Measurements from ENCODE around the gene MARCKS. TPM values are rescaled to one million over a fixed set of nuclear protein-coding genes. Genes with fewer than 3 reads are reported as not detected.
"Not testable (repeated sequence)": the region's sequence is repeated elsewhere in the genome, so short reads cannot be mapped to it uniquely, and the experiment has no call there.

Gene MARCKS
- total and polyA plus RNA-seq, 10 of the 15 experiments (the other 5 are each of a cell fraction or from before 2014, with no cell fraction given), result 29.0 to 164 (median 74.5) TPM

- H3K4me1 ChIP-seq (ENCODE audit: control insufficient read depth, insufficient read depth, low read length), result no peaks in the 10 kb centered on the region
- no peaks in the 10 kb centered on the region; the same call in 2 of the 3 replicates for H3K9me3 ChIP-seq (replicated peaks; ENCODE audit: control insufficient read depth, insufficient read depth, low read length)
- ATAC-seq (peak; percentile 84), FAIRE-seq (peak; percentile 52), DNase-seq (ENCODE audit: low read depth, low spot score) (peak; percentile 7)
- BruUV-seq (replicated peaks), result no TSS peak
- ChIA-PET RAD21 (ENCODE audit: unreplicated experiment) (interaction anchor here (0.8 to 2.8 kb wide), 11 partner anchors 11 to 1729 kb away, joined by 3 to 19 read pairs (median 6); no protein-coding TSS in a partner anchor), CTCF (interaction anchor here (0.6 to 5.2 kb wide), 39 partner anchors 9 to 1729 kb away, joined by 3 to 40 read pairs (median 4); no protein-coding TSS in a partner anchor), POLR2A (no interaction called here), SMC1A (ENCODE audit: uncharacterized antibody, unreplicated experiment) (interaction anchor here (0.6 to 4.2 kb wide), 16 partner anchors 11 to 1130 kb away, joined by 3 to 28 read pairs (median 4); no protein-coding TSS in a partner anchor)
- in situ Hi-C loops (cut with MboI), result loop anchor here (25.0 kb wide), 1 partner anchor 1722 kb away; no protein-coding TSS in a partner anchor
- no peaks in the 10 kb centered on the region for H4K20me1 ChIP-seq (ENCODE audit: control insufficient read depth, insufficient read depth)
- no peak overlapping the region for H3K4me3 ChIP-seq
- H2AFZ ChIP-seq (ENCODE audit: control insufficient read depth, low read depth, low read length), result no peak overlapping the region
- intact Hi-C loops (cut with micrococcal nuclease; ENCODE audit: unreplicated experiment), result loop anchor here (1.0 to 10.0 kb wide), 4 partner anchors 603 to 1725 kb away; no protein-coding TSS in a partner anchor
- no peak overlapping the region for H3K27ac ChIP-seq (ENCODE audit: control insufficient read depth, insufficient read depth)
- TF ChIP-seq CTCF (IDR thresholded peaks at IDR 0.05 in 2 of 3, conservative IDR thresholded peaks at IDR 0.05 in 1 of 3; ENCODE audit: control insufficient read depth in 2 of 3, extremely low read depth in 1 of 3, insufficient read depth in 1 of 3, low read depth in 3 of 3, low read length in 3 of 3), result peak; percentile 44 to 76 (median 50); a peak in 5 of 6 replicates
- peak; percentile 84 for TF ChIP-seq RAD21 (IDR thresholded peaks at IDR 0.05; ENCODE audit: insufficient read depth, low read depth, low read length)
- peak; percentile 74; the same call in 1 of the 2 replicates for TF ChIP-seq SMC3 (IDR thresholded peaks at IDR 0.05; ENCODE audit: borderline replicate concordance, low read length)
- peak; percentile 29 for TF ChIP-seq SKIL (IDR thresholded peaks at IDR 0.05; ENCODE audit: low read depth, poor library complexity, severe bottlenecking)
- TF ChIP-seq HSF1 (IDR thresholded peaks at IDR 0.05; ENCODE audit: low read depth, low read length), result no peak
- no peak for TF ChIP-seq SPI1 (IDR thresholded peaks at IDR 0.05; ENCODE audit: borderline replicate concordance, insufficient read depth, low read depth, low read length)
- no peaks in the 10 kb centered on the region for H3K79me2 ChIP-seq (ENCODE audit: control insufficient read depth, insufficient read depth, low read length)
- no peaks in the 10 kb centered on the region for H3K27me3 ChIP-seq (replicated peaks in 1 of 2; ENCODE audit: control insufficient read depth in 2 of 2, insufficient read depth in 2 of 2, low read length in 1 of 2)
- WGBS (ENCODE audit: insufficient coverage, insufficient replicate concordance, low lambda C conversion rate, missing lambda C conversion rate), result 16% methylated on average over 6 of the region's 6 CpGs
- no peaks in the 10 kb centered on the region for H3K36me3 ChIP-seq (ENCODE audit: control insufficient read depth in 2 of 2, insufficient read depth in 2 of 2, low read length in 1 of 2)
- H3K9ac ChIP-seq (ENCODE audit: control insufficient read depth, insufficient read depth, low read length), result no peak overlapping the region
- no peak overlapping the region for H3K4me2 ChIP-seq (ENCODE audit: control insufficient read depth, insufficient read depth)
Observed at GRCh38 chr6:113909224-113909856, 52.2 kb downstream of the MARCKS start.

DNA sequence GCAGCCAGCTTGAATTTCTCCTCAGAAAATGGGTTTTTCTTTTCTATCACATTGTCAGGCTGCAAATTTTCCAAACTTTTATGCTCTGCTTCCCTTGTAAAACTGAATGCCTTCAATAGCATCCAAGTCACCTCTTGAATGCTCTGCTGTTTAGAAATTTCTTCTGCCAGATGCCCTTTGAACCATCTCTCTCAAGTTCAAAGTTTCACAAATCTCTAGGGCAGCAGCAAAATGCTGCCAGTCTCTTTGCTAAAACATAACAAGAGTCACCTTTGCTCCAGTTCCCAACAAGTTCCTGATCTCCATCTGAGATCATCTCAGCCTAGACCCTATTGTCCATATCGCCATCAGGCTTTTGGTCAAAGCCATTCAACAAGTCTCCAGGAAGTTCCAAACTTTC is 53.1 kb downstream of the MARCKS start:
- H3K27me3 ChIP-seq (replicated peaks in 1 of 2; ENCODE audit: control insufficient read depth in 2 of 2, insufficient read depth in 2 of 2, low read length in 1 of 2); ATAC-seq; H3K9ac ChIP-seq (ENCODE audit: control insufficient read depth, insufficient read depth, low read length); POLR2A ChIA-PET; DNase-seq (ENCODE audit: low read depth, low spot score); intact Hi-C loops (cut with micrococcal nuclease; ENCODE audit: unreplicated experiment); H3K79me2 ChIP-seq (ENCODE audit: control insufficient read depth, insufficient read depth, low read length); BruUV-seq (replicated peaks); H3K36me3 ChIP-seq (ENCODE audit: control insufficient read depth in 2 of 2, insufficient read depth in 2 of 2, low read length in 1 of 2); H3K27ac ChIP-seq (ENCODE audit: control insufficient read depth, insufficient read depth); H3K4me2 ChIP-seq (ENCODE audit: control insufficient read depth, insufficient read depth); H4K20me1 ChIP-seq (ENCODE audit: control insufficient read depth, insufficient read depth); H3K4me3 ChIP-seq; H3K9me3 ChIP-seq (replicated peaks; ENCODE audit: control insufficient read depth, insufficient read depth, low read length); H2AFZ ChIP-seq (ENCODE audit: control insufficient read depth, low read depth, low read length); H3K4me1 ChIP-seq (ENCODE audit: control insufficient read depth, insufficient read depth, low read length); FAIRE-seq: not testable (repeated sequence)
- ChIA-PET RAD21 (ENCODE audit: unreplicated experiment) (interaction anchor here (2.8 kb wide), 1 partner anchor 1126 kb away, joined by 12 read pairs; no protein-coding TSS in a partner anchor), CTCF (interaction anchor here (1.1 to 5.2 kb wide), 14 partner anchors 10 to 1730 kb away, joined by 3 to 40 read pairs (median 10); no protein-coding TSS in a partner anchor), SMC1A (ENCODE audit: uncharacterized antibody, unreplicated experiment) (interaction anchor here (1.6 to 4.2 kb wide), 2 partner anchors 27 to 604 kb away, joined by 9 to 28 read pairs; no protein-coding TSS in a partner anchor)
- 6% methylated on average over 1 of the region's 1 CpG for WGBS (ENCODE audit: insufficient coverage, insufficient replicate concordance, low lambda C conversion rate, missing lambda C conversion rate)
- in situ Hi-C loops (cut with MboI), result loop anchor here (25.0 kb wide), 1 partner anchor 1723 kb away; no protein-coding TSS in a partner anchor
